Kidney epithelial cell (primary cell): ENCODE results near the gene STAT5B. TPM values are rescaled to one million over a fixed set of nuclear protein-coding genes. Genes with fewer than 3 reads are reported as not detected.

ENCODE experiments used
- DNase-seq: peaks from one replicate; pipeline ENCODE4 v3.0.0-alpha.2; 2010; ENCODE audit warnings: low read depth
- H3K27me3 ChIP-seq: 2 replicates; pipeline ENCODE4 v1.6.0; 2011; ENCODE audit warnings: low read length; ENCODE audit not compliant: control insufficient read depth, insufficient read depth
- H3K36me3 ChIP-seq: 2 replicates; pipeline ENCODE4 v1.5.1; 2011; ENCODE audit warnings: low read length; ENCODE audit not compliant: control insufficient read depth, insufficient read depth
- H3K4me3 ChIP-seq: 2 replicates; pipeline ENCODE4 v1.5.1; 2011; ENCODE audit warnings: low read depth, mild to moderate bottlenecking, control low read depth, low read length
- total RNA-seq: library from RNA; depleted of rRNA; stranded (reverse); fragments of >200 nt; gene quantifications from 2 replicates; pipeline ENCODE4 v1.2.3, GENCODE V29; 2015
- TF ChIP-seq, protein P1 (sequence below): IDR thresholded peaks from 2 replicates; pipeline ENCODE4 v1.5.1; 2011; ENCODE audit warnings: mild to moderate bottlenecking, moderate library complexity, low read length, control low read depth, inconsistent platforms; ENCODE audit not compliant: insufficient read depth, poor library complexity, severe bottlenecking

Gene STAT5B
- total RNA-seq, 1 donor from 2014 or later = 27.5 TPM

DNA sequence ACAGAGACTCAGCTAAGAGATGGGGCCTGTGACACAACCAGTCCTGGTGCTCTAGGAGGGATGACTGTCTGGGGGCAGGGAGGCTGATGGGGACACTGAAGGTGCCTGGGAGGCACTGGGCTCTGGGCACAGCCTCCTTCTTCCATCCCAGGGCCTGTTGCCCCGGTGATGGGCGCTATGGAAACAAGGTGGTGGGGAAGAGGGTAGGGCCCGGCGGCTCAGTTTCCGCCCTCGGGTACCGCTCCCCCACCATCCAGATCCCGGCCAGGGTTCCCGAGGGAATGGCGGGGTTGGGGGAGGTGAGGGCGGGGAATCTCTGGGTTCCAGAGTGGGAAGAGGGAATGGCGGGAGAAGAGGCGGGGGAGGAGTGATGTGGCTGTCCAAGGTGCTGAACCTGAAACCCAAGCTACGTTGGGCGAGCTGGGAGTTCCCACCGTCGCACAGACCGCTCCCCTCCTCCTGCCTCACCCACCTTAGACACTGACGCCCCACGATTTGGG, 96.2 kb downstream of the STAT5B start:
- no peak for DNase-seq
- TF ChIP-seq, protein P1, sequence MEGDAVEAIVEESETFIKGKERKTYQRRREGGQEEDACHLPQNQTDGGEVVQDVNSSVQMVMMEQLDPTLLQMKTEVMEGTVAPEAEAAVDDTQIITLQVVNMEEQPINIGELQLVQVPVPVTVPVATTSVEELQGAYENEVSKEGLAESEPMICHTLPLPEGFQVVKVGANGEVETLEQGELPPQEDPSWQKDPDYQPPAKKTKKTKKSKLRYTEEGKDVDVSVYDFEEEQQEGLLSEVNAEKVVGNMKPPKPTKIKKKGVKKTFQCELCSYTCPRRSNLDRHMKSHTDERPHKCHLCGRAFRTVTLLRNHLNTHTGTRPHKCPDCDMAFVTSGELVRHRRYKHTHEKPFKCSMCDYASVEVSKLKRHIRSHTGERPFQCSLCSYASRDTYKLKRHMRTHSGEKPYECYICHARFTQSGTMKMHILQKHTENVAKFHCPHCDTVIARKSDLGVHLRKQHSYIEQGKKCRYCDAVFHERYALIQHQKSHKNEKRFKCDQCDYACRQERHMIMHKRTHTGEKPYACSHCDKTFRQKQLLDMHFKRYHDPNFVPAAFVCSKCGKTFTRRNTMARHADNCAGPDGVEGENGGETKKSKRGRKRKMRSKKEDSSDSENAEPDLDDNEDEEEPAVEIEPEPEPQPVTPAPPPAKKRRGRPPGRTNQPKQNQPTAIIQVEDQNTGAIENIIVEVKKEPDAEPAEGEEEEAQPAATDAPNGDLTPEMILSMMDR = no peak

DNA sequence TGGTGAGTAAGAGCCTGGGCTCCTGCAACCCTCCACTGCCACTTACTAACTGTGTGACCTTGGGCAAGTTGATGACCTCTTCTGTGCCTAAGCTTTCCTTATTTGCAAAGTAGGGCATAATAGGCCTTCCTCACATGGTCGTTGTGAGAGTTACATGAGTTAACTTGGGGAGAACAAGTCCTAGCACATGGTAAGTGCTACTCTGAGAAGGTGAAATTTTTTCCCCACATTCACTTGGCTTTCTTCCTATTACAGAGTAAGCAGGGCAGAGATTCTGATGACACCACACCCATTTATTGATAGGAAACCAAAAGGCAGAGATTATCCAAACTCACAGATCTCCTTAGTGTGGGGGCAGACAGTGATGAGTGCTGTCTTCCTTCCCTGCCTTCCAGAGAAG, 96.9 kb downstream of the STAT5B start:
- TF ChIP-seq, protein P1 = no peak
- H3K36me3 ChIP-seq = no peaks in the 10 kb centered on the region
- H3K4me3 ChIP-seq = no peak overlapping the region
- peaks cover 39% of the 10 kb centered on the region for H3K27me3 ChIP-seq
- no peak for DNase-seq

More for the DNA sequence above, 96.2 kb downstream of the STAT5B start:
- Histone ChIP-seq H3K4me3 (no peak overlapping the region), H3K36me3 (no peaks in the 10 kb centered on the region), H3K27me3 (peaks cover 38% of the 10 kb centered on the region)

DNA sequence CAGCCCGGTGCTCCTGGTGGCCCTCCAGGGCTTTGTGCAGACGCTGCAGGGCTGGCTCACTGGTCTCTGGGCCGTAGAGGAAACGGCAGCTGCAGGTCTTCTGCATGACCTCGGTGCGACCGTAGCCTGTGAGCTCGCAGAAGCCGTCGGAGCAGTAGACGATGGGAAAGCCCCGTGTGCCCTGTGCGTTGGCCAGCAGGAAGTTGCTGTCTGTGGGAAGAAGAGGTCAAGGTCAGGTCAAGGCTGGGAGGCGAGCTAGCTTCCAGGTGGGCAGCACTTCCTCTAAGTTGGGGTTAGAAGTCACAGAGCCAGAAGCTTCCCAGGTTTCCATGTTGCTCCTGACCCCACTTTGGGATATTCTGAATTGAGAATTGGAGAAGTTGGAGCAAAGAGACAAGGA, 97.4 kb downstream of the STAT5B start:
- Histone ChIP-seq H3K4me3 (no peak overlapping the region), H3K27me3 (peaks cover 41% of the 10 kb centered on the region), H3K36me3 (no peaks in the 10 kb centered on the region)
- TF ChIP-seq, protein P1 = no peak
- DNase-seq = no peak

DNA sequence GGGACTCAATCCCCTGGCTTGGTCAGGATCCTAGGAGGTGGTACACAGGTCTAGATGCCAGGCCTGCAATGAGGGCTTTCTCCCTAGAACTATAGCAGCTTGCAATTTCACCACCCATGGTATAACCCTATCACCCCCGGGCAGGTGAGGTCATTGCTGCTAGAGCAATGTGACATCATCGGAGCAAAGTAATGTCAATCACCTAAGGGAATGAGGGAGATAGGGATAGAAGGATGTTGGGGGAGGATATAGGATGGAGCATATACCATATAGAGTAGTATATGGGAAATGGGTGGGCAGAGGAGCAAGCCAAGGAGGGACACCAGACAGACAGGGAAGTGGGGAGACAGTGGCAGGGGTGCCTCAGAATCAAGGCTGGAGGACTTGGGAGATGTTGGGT, 98.5 kb downstream of the STAT5B start:
- H3K36me3 ChIP-seq = no peaks in the 10 kb centered on the region
- H3K27me3 ChIP-seq = peaks cover 48% of the 10 kb centered on the region
- DNase-seq = no peak
- TF ChIP-seq, protein P1 = no peak
- H3K4me3 ChIP-seq = no peak overlapping the region

DNA sequence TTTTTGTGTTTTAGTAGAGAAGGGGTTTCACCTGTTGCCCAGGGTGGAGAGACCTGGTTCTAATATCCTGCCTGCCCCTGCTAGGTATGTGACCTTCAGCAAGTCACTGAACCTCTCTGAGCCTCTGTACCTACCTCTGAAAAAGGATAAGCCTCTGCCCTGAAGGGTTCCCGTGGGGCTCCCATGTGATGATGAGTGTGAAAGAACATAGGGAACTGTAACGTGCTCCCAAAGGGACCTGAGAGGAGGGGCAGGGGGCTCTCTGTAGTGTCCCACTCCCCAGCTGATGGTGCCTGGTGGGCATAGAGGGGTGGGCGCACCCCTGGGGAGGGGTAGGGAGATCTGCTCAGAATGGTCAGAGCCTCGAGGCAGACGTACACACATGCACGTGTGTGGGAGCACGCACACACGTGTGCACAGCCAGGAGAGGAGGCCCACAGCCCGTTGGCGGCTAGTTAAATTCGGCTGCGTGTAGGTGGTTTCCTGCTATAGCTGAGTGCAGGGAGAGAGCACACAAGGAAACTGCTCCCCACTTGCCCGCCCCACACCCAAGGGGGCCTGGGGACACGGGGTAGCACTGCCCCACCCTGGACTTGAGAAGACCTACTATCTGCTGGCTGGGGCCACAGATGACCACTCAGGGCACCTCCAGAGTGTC, 101.9 kb downstream of the STAT5B start:
- no peak for DNase-seq
- Histone ChIP-seq H3K27me3 (peaks cover 26% of the 10 kb centered on the region), H3K4me3 (no peak overlapping the region), H3K36me3 (no peaks in the 10 kb centered on the region)
- TF ChIP-seq, protein P1 = no peak

DNA sequence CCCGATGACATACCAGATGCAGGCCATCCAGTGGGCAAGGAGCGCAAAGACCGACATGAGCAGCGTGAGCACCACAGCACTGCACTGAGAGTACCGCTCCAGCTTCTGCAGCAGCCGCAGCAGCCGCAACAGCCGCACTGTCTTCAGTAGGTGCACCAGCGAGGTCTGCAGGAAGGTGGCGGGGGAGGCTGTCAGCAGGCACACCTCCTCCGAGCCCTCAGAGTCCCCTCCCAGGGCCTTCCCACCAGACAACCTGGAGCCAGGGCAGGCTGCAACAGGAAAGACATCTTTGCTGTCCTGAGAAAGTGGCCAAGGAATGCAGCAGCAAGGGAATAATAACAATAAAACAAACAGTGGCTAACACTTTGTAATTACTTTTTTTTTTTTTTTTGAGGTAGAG, 104.4 kb downstream of the STAT5B start:
- no peak for DNase-seq
- TF ChIP-seq, protein P1 = no peak
- Histone ChIP-seq H3K27me3 (peaks cover 19% of the 10 kb centered on the region), H3K4me3 (no peak overlapping the region), H3K36me3 (no peaks in the 10 kb centered on the region)
